HFF-Myc (cell line): ENCODE data around the gene DHX9.

ENCODE experiments used
- DNase-seq: peaks from one replicate; pipeline ENCODE4 v3.0.0-alpha.2; 2011; ENCODE audit warnings: low read depth; ENCODE audit errors: extremely low read depth
- H3K4me3 ChIP-seq: replicated peaks from 2 replicates; pipeline ENCODE4 v1.5.1; 2011; ENCODE audit warnings: low read depth, mild to moderate bottlenecking, control low read depth, low read length
- CTCF ChIP-seq: IDR thresholded peaks from 2 replicates; pipeline ENCODE4 v1.5.1; 2012; ENCODE audit warnings: mild to moderate bottlenecking, low read depth, low read length, control low read depth; ENCODE audit errors: missing control alignments

DHX9 gene

DNA sequence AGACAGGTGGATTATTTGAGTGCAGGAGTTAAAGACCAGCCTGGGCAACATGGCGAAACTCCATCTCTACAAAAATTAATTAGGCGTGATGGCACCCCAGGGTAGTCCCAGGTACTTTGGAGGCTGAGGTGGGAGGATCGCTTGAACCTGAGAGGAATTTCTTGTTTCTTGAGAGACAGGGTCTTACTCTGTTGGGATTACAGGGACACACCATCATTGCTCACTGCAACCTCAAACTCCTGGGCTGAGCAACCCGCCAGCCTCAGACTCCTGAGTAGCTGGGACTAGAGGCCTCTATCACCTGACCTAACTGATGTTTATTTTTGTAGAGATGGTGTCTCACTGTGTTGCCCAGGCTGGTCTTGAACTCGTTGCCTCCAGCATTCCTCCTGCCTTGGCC, 24.8 kb downstream of the DHX9 start:
- TF ChIP-seq CTCF, result no peak
- H3K4me3 ChIP-seq, result no peak overlapping the region
- DNase-seq, result no peak

DNA sequence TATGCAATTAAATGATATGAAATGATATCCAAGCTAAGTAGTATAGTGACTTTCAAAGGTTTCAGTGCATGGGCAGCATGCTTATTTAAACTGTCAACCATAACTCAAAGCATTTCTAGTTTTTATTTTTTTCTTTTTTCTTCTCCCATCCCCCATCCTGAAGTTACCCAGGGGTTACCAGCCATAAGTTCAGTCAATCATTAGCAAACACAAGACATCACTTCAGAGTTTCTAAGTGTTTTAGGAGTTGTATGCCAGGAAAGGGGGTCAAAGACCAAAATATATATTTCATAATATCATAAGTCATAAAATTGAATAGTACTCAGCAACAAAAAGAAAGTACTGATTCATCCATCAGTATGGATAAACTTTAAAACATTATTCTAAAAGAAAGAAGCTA, 28.7 kb downstream of the DHX9 start:
- TF ChIP-seq CTCF, result no peak
- DNase-seq, result no peak
- H3K4me3 ChIP-seq, result no peak overlapping the region

- no peak for TF ChIP-seq CTCF
- H3K4me3 ChIP-seq, result no peak overlapping the region
- no peak for DNase-seq
Observed at GRCh38 chr1:182869241-182869666, 30.1 kb downstream of the DHX9 start.

DNA sequence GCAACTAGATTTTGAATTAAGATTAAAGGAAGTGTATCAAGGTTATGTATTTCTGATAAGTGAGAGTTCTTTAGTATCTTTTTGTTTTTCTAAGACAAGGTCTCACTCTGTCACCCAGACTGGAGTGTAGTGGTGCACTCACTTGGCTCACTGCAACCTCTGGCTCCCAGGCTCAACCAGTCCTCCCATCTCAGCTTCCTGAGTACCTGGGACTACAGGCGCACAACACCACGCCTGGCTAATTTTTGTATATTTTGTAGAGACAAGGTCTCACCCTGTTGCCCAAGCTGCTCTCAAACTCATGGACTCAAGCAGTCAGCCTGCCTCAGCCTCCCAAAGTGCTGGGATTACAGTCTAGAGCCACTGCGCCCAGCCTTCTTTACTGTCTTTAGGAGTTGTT, 33.7 kb downstream of the DHX9 start:
- TF ChIP-seq CTCF, result no peak
- DNase-seq, result no peak
- no peak overlapping the region for H3K4me3 ChIP-seq

- H3K4me3 ChIP-seq, result no peak overlapping the region
- no peak for TF ChIP-seq CTCF
- no peak for DNase-seq
Observed at GRCh38 chr1:182875889-182876288, 36.7 kb downstream of the DHX9 start.

- no peak overlapping the region for H3K4me3 ChIP-seq
- no peak for DNase-seq
- TF ChIP-seq CTCF, result no peak
Observed at GRCh38 chr1:182877331-182877730, 38.2 kb downstream of the DHX9 start.

DNA sequence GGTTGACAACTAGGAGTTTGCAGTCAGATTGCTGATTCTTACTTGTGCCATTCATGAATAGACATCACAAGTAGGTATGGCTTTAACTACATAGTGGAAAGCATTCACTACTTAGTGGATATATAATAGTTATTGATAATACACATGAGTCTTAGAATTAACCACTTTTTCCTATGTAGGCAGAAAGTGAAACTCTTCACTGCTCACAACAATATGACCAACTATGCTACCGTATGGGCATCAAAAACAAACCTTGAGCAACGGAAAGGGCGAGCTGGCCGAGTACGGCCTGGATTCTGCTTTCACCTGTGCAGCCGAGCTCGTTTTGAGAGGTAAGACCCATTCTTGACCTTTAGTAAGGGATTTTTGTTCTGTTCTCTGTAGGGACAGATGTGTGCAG, 38.7 kb downstream of the DHX9 start:
- TF ChIP-seq CTCF, result no peak
- DNase-seq, result no peak
- H3K4me3 ChIP-seq, result no peak overlapping the region
